ENCODE results near the gene RELT. TPM values are rescaled to one million over a fixed set of nuclear protein-coding genes. Genes with fewer than 3 reads are reported as not detected.

RELT gene
- total RNA-seq, 1 donor from 2014 or later, result 3.5 TPM

DNA sequence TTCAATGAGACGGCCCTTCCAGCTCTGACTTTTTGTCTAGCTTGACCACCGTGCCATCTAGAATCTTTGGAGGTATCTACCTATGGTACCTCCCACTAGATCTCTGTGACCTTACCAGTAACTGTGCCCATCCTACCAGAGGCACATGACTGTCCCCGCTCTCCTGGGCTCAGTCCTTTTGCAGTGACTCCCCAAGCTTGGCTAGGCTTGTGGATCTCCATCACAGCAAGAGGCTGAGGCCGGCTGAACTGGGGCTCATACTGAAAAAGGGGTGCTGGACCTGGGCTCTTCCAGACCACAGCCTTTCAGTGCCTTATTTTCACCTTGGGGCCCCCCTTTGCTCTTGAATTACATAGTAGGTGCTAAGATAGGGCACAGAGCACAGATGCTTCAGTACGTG is 27.3 kb downstream of the RELT start:
- no peak for DNase-seq (ENCODE audit: low spot score)
- Mint-ChIP-seq H3K36me3 (ENCODE audit: low read depth) (peaks cover 8% of the 10 kb centered on the region), H3K9me3 (ENCODE audit: low read depth) (no peaks in the 10 kb centered on the region), H3K4me3 (ENCODE audit: unreplicated experiment) (no peak overlapping the region), H3K4me1 (ENCODE audit: low read depth) (peaks cover 6% of the 10 kb centered on the region), H3K27me3 (ENCODE audit: low read depth) (no peaks in the 10 kb centered on the region), H3K27ac (ENCODE audit: unreplicated experiment) (no peak overlapping the region)
- TF ChIP-seq, protein P1, sequence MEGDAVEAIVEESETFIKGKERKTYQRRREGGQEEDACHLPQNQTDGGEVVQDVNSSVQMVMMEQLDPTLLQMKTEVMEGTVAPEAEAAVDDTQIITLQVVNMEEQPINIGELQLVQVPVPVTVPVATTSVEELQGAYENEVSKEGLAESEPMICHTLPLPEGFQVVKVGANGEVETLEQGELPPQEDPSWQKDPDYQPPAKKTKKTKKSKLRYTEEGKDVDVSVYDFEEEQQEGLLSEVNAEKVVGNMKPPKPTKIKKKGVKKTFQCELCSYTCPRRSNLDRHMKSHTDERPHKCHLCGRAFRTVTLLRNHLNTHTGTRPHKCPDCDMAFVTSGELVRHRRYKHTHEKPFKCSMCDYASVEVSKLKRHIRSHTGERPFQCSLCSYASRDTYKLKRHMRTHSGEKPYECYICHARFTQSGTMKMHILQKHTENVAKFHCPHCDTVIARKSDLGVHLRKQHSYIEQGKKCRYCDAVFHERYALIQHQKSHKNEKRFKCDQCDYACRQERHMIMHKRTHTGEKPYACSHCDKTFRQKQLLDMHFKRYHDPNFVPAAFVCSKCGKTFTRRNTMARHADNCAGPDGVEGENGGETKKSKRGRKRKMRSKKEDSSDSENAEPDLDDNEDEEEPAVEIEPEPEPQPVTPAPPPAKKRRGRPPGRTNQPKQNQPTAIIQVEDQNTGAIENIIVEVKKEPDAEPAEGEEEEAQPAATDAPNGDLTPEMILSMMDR (IDR thresholded peaks at IDR 0.05), result no peak

DNA sequence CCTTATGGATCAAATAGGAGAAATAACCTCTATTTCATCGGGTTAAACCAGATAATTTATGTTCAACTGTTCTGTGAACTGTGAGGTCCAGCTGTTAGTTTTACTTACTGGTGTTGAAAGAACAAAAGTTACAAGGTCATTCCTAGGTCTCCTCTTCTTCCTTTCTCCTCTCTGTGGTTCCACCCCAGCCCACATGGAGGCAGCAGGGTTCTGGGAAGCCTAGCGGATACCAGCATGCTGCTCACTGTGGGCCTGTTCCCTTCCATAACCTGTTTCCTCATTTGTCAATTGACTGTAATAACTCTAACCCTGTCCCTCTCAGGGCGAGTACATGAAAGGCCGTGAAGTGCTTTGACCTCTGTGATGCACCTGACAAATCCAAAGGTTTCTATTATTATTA is 27.8 kb downstream of the RELT start:
- Mint-ChIP-seq H3K36me3 (ENCODE audit: low read depth) (peaks cover 12% of the 10 kb centered on the region), H3K27me3 (ENCODE audit: low read depth) (no peaks in the 10 kb centered on the region), H3K9me3 (ENCODE audit: low read depth) (no peaks in the 10 kb centered on the region), H3K4me3 (ENCODE audit: unreplicated experiment) (no peak overlapping the region), H3K4me1 (ENCODE audit: low read depth) (peaks cover 5% of the 10 kb centered on the region), H3K27ac (ENCODE audit: unreplicated experiment) (no peak overlapping the region)
- no peak for DNase-seq (ENCODE audit: low spot score)
- TF ChIP-seq, protein P1 (IDR thresholded peaks at IDR 0.05), result peak; percentile 85

DNA sequence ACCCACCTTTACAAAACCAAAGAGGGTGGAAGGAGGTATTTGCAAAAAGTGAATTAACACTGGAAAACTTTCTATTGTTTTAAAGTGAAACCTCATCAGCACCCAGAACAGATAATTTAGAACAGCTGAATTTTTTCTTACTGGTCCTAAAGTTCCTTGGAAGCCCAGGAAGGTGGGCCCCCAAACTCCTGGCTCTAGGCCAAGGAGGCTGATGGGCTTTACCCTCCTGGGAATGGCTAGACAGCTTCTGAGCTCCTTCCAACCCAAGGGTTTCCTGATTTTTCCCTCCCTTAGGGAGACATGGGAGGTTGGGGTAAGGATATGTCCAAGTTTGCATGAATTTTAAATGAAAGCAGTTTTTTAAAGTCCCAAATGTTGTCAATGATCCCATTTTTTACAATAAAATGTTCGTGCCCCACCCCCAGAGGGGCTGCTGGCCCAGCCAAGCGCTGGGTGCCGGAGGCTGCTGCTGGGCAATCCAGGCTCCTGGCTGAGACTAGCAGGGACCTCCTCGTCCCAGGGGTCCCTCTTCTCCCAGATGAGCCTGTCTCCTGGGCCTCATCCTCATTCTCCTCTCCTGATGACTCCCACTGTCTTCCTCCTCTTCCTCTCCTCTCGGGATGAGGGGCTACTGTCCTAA is 28.4 kb downstream of the RELT start:
- no peaks in the 10 kb centered on the region for H3K9me3 Mint-ChIP-seq (ENCODE audit: low read depth)
- H3K27ac Mint-ChIP-seq (ENCODE audit: unreplicated experiment), result no peak overlapping the region
- H3K4me3 Mint-ChIP-seq (ENCODE audit: unreplicated experiment), result no peak overlapping the region
- TF ChIP-seq, protein P1 (IDR thresholded peaks at IDR 0.05), result no peak
- H3K36me3 Mint-ChIP-seq (ENCODE audit: low read depth), result peaks cover 16% of the 10 kb centered on the region
- no peak for DNase-seq (ENCODE audit: low spot score)
- H3K4me1 Mint-ChIP-seq (ENCODE audit: low read depth), result no peaks in the 10 kb centered on the region
- H3K27me3 Mint-ChIP-seq (ENCODE audit: low read depth), result no peaks in the 10 kb centered on the region

GRCh38 chr11:73405146-73405510 is 28.9 kb downstream of the RELT start:
- TF ChIP-seq, protein P1 (IDR thresholded peaks at IDR 0.05), result no peak
- Mint-ChIP-seq H3K27ac (ENCODE audit: unreplicated experiment) (no peak overlapping the region), H3K9me3 (ENCODE audit: low read depth) (no peaks in the 10 kb centered on the region), H3K27me3 (ENCODE audit: low read depth) (no peaks in the 10 kb centered on the region), H3K36me3 (ENCODE audit: low read depth) (peaks cover 18% of the 10 kb centered on the region), H3K4me1 (ENCODE audit: low read depth) (peaks cover under 1% of the 10 kb centered on the region), H3K4me3 (ENCODE audit: unreplicated experiment) (no peak overlapping the region)
- no peak for DNase-seq (ENCODE audit: low spot score)

DNA sequence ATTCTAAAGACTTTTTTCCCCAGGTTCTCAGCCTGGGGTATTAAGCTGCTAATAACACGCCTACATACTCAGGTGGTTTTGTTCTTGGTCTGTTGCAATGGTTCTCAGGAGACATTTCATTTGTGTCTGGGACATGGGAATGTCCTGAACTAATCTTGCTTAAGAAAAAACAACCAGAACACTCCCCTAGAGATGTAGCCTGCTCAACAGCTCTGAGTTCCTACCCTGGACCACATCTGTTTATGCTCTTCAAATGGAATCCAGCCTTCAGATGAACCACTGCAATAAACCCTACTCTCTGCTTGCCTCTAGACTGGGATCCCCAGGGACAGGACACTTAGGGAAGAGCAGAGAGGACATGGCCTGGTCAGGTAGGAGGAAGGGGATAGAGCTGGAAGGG is 29.9 kb downstream of the RELT start:
- Mint-ChIP-seq H3K4me3 (ENCODE audit: unreplicated experiment) (no peak overlapping the region), H3K9me3 (ENCODE audit: low read depth) (no peaks in the 10 kb centered on the region), H3K4me1 (ENCODE audit: low read depth) (peaks cover 9% of the 10 kb centered on the region), H3K27ac (ENCODE audit: unreplicated experiment) (no peak overlapping the region), H3K36me3 (ENCODE audit: low read depth) (peaks cover 18% of the 10 kb centered on the region), H3K27me3 (ENCODE audit: low read depth) (no peaks in the 10 kb centered on the region)
- TF ChIP-seq, protein P1 (IDR thresholded peaks at IDR 0.05), result no peak
- no peak for DNase-seq (ENCODE audit: low spot score)
